Upper lobe of right lung (tissue), 1 donor: ENCODE data around the gene CACNG7. TPM values are rescaled to one million over a fixed set of nuclear protein-coding genes. Genes with fewer than 3 reads are reported as not detected.

Experiments used
- ATAC-seq: fragments of 200-7000 bp; cut with Tn5 transposase; one replicate; pipeline ENCODE4 v1.9.1; 2020; ENCODE audit warnings: mild to moderate bottlenecking, moderate library complexity
- DNase-seq: peaks from one replicate; pipeline ENCODE4 v3.0.0-alpha.2; 2020
- H3K27ac ChIP-seq: fragments of 200-600 bp; one replicate; pipeline ENCODE4 v1.8.0; 2022
- H3K27me3 ChIP-seq: fragments of 200-600 bp; one replicate; pipeline ENCODE4 v1.8.0; 2022; ENCODE audit warnings: mild to moderate bottlenecking
- H3K36me3 ChIP-seq: fragments of 200-600 bp; one replicate; pipeline ENCODE4 v1.8.0; 2022
- H3K4me1 ChIP-seq: fragments of 200-600 bp; one replicate; pipeline ENCODE4 v1.8.0; 2022
- H3K4me3 ChIP-seq: fragments of 200-600 bp; one replicate; pipeline ENCODE4 v1.8.0; 2022; ENCODE audit warnings: mild to moderate bottlenecking
- H3K9me3 ChIP-seq: fragments of 200-600 bp; one replicate; pipeline ENCODE4 v1.8.0; 2022
- intact Hi-C: fragments of 100-400 bp; cut with DNase I; formaldehyde crosslinking; loops from one replicate; pipeline ENCODE4 v1.11.0; 2022
- total RNA-seq: library from RNA; stranded (reverse); fragmentation: NEBNext Ultra II Directional; extraction: Animal tissue kit (Norgen Biotek cat#: 25700); gene quantifications from one replicate; pipeline ENCODE4 v1.2.1, GENCODE V29; 2021
- TF ChIP-seq, protein P1 (sequence below): fragments of 200-600 bp; IDR thresholded peaks from one replicate; pipeline ENCODE4 v1.8.0; 2022; ENCODE audit warnings: antibody characterized with exemption
- donor health status: DM: no; HTN: yes; CAD: no; lungs with severe emphysema.

The CACNG7 gene
- total RNA-seq, 1 donor from 2014 or later, result not detected

DNA sequence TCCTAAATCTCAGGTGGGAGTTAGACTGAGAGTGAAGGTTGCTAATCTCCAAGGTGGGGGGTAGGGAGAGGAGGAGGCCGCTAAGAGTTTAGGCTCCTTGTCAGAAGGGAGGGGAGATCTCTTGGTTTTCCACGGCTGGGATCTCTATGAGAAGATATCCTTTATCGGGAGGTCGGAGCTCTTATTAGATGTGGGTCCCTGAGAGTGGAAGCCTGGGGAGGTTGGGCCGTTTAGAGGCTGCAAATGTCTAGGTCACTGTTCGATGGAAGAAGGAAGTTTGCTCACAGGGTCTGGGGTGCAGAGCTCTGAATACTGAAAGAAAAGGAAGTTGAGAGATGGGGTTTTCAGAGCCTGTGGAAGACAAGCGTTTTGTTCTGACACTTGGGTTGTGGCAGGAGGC lies 37.6 kb upstream of the CACNG7 start:
- Histone ChIP-seq H3K27me3 (no peaks in the 10 kb centered on the region), H3K9me3 (no peaks in the 10 kb centered on the region), H3K36me3 (peaks cover 34% of the 10 kb centered on the region), H3K27ac (no peak overlapping the region), H3K4me1 (peaks cover 20% of the 10 kb centered on the region), H3K4me3 (no peak overlapping the region)
- DNase-seq (no peak), ATAC-seq (no peak)
- TF ChIP-seq, protein P1, sequence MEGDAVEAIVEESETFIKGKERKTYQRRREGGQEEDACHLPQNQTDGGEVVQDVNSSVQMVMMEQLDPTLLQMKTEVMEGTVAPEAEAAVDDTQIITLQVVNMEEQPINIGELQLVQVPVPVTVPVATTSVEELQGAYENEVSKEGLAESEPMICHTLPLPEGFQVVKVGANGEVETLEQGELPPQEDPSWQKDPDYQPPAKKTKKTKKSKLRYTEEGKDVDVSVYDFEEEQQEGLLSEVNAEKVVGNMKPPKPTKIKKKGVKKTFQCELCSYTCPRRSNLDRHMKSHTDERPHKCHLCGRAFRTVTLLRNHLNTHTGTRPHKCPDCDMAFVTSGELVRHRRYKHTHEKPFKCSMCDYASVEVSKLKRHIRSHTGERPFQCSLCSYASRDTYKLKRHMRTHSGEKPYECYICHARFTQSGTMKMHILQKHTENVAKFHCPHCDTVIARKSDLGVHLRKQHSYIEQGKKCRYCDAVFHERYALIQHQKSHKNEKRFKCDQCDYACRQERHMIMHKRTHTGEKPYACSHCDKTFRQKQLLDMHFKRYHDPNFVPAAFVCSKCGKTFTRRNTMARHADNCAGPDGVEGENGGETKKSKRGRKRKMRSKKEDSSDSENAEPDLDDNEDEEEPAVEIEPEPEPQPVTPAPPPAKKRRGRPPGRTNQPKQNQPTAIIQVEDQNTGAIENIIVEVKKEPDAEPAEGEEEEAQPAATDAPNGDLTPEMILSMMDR, result no peak
- intact Hi-C loops, result no loop called here

DNA sequence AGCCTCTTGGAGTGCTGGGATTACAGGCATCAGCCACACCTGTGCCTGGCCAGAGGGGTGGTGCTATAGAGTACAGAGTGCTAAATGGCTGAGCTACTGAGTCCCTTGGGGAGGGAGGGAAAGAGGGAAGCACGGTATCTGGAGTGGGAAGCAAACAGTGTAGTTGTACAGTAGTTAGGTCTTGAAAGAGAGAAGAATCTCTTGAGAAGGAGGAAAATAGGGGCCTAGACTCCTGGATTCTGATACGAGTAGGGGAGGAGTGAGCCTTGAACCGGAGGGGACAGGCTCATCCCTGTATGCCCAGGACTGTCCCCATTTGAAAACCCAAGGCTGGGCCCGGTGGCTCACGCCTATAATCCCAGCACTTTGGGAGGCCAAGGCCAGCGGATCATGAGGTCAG lies 36.3 kb upstream of the CACNG7 start:
- peaks cover 13% of the 10 kb centered on the region for H3K4me1 ChIP-seq
- intact Hi-C loops, result no loop called here
- H3K27me3 ChIP-seq, result no peaks in the 10 kb centered on the region
- DNase-seq, result no peak
- no peak overlapping the region for H3K27ac ChIP-seq
- ATAC-seq, result no peak
- no peak overlapping the region for H3K4me3 ChIP-seq
- peaks cover 34% of the 10 kb centered on the region for H3K36me3 ChIP-seq
- TF ChIP-seq, protein P1, result no peak
- H3K9me3 ChIP-seq, result no peaks in the 10 kb centered on the region

DNA sequence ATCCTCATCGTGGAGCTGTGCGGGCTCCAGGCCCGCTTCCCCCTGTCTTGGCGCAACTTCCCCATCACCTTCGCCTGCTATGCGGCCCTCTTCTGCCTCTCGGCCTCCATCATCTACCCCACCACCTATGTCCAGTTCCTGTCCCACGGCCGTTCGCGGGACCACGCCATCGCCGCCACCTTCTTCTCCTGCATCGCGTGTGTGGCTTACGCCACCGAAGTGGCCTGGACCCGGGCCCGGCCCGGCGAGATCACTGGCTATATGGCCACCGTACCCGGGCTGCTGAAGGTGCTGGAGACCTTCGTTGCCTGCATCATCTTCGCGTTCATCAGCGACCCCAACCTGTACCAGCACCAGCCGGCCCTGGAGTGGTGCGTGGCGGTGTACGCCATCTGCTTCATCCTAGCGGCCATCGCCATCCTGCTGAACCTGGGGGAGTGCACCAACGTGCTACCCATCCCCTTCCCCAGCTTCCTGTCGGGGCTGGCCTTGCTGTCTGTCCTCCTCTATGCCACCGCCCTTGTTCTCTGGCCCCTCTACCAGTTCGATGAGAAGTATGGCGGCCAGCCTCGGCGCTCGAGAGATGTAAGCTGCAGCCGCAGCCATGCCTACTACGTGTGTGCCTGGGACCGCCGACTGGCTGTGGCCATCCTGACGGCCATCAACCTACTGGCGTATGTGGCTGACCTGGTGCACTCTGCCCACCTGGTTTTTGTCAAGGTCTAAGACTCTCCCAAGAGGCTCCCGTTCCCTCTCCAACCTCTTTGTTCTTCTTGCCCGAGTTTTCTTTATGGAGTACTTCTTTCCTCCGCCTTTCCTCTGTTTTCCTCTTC lies 35.1 kb upstream of the CACNG7 start:
- peaks cover 34% of the 10 kb centered on the region for H3K36me3 ChIP-seq
- DNase-seq, result no peak
- H3K27ac ChIP-seq, result no peak overlapping the region
- no peak overlapping the region for H3K4me3 ChIP-seq
- H3K9me3 ChIP-seq, result no peaks in the 10 kb centered on the region
- H3K4me1 ChIP-seq, result peaks cover 13% of the 10 kb centered on the region
- H3K27me3 ChIP-seq, result no peaks in the 10 kb centered on the region
- no peak for ATAC-seq
- intact Hi-C loops, result no loop called here
- TF ChIP-seq, protein P1, result no peak

DNA sequence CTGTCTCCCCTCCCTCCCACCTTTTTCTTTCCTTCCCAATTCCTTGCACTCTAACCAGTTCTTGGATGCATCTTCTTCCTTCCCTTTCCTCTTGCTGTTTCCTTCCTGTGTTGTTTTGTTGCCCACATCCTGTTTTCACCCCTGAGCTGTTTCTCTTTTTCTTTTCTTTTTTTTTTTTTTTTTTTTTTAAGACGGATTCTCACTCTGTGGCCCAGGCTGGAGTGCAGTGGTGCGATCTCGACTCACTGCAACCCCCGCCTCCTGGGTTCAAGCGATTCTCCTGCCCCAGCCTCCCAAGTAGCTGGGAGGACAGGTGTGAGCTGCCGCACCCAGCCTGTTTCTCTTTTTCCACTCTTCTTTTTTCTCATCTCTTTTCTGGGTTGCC lies 34.5 kb upstream of the CACNG7 start:
- intact Hi-C loops, result no loop called here
- Histone ChIP-seq H3K27me3 (peaks cover under 1% of the 10 kb centered on the region), H3K9me3 (no peaks in the 10 kb centered on the region), H3K4me1 (peaks cover 15% of the 10 kb centered on the region), H3K36me3 (peaks cover 34% of the 10 kb centered on the region), H3K4me3 (no peak overlapping the region), H3K27ac (no peak overlapping the region)
- ATAC-seq, result no peak
- DNase-seq, result no peak
- TF ChIP-seq, protein P1, result no peak

DNA sequence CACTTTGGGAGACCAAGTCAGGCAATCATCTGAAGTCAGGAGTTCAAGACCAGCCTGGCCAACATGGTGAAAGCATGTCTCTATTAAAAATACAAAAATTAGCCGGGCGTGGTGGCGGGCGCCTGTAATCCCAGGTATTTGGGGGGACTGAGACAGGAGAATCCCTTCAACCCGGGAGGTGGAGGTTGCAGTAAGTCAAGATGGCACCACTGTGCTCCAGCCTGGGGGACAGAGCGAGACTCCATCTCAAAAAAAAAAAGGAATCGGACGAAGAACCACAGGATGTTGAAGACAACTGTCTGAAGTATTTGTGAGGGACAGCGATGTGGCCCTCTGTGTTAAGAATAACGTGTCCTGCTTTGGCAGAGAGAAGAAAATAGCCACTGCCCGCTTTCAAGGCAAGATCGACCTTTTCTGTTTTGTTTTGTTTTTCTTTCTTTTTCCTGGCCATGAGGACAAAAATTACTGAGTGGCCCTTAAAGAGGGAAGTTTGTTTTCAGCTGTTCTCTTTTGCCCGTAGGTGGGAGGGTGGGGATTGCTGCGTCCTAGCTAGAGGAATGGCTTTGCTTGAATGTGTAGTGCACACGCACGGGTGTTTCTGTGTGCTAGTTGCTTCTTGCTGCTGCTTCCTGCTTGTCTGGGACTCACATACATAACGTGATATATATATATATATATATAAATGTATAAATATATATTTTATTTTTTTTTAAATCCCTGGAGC lies 33.3 kb upstream of the CACNG7 start:
- DNase-seq (no peak), ATAC-seq (no peak)
- Histone ChIP-seq H3K27me3 (peaks cover 5% of the 10 kb centered on the region), H3K27ac (no peak overlapping the region), H3K4me3 (no peak overlapping the region), H3K9me3 (no peaks in the 10 kb centered on the region), H3K36me3 (peaks cover 30% of the 10 kb centered on the region), H3K4me1 (peaks cover 12% of the 10 kb centered on the region)
- intact Hi-C loops, result no loop called here
- TF ChIP-seq, protein P1, result no peak
